Activated T-cell treated with anti-CD3 and anti-CD28 coated beads, Interleukin-2, amount 50 U/mL, for 48 hours (primary cell): Measurements from ENCODE around the gene RPS6KA5.
"Not testable (repeated sequence)": the region's sequence is repeated elsewhere in the genome, so short reads cannot be mapped to it uniquely, and the experiment has no call there.

ENCODE experiments used
- DNase-seq, 2 experiments: peaks; one replicate each; pipeline ENCODE4 v3.0.0-alpha.2; 2020

RPS6KA5 gene

DNA sequence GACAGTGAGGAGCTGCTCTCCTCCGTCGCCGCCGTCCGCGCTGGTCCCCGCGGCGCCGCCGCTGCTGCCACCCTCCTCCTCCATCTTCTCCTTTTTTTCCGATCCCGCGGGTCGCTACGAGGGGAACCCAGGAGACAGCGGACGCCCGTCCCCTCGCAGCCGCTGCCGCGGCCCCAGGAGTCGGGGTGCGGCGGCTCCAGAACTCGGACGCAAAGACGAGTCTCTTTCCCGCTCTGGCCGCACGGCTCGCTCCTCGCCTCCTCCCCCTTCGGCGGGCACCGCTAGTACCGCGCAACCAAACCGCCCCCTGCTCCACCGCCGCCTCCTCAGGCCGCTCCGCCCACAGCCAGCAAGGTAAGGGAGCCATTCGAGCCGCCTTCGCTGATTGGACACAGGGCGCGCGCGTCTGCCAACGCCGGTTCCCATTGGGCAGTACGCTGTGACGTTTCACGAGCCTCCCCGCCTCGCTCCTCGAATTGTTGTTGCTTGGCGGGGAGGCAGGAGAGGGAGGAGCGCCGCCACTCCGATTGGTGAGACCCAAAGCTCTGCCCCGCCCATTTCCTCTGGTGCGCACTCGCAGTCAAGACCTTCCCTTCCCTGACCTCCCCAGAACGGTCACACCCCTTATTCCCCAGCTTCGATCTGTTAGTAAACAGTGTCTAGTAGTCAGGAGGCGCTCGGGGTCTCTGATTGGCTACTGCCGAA lies at the start of gene RPS6KA5:
TSS of gene RPS6KA5 (minus strand) at position 291 of the 705 bp plus-strand sequence. CDS start at position 84, 207 bp downstream.
- peak; percentile 99 for DNase-seq

- peak; percentile 57 to 58 for DNase-seq
These were observed 48.6 kb upstream of the RPS6KA5 start for GRCh38 chr14:91108941-91109611.

DNA sequence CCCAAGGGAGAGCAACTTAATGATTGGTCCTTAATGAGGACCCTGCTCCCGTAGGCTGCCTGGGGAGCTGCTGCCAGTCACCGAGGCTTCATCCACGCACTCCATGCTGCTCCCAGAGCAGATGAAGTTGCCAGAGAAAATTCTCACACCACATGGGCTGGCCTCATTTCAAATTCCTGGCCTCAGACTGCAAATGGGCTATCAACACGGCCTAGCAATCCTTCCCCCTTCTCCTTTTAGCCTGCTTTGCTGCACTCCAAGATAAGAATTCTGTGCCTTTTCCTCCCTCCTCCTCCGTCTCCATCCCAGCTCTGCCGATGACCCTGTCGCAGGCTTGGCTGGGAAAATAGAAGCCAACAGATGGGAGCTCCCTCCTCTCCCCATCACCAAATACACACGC lies 42.7 kb upstream of the RPS6KA5 start:
- no peak for DNase-seq

DNA sequence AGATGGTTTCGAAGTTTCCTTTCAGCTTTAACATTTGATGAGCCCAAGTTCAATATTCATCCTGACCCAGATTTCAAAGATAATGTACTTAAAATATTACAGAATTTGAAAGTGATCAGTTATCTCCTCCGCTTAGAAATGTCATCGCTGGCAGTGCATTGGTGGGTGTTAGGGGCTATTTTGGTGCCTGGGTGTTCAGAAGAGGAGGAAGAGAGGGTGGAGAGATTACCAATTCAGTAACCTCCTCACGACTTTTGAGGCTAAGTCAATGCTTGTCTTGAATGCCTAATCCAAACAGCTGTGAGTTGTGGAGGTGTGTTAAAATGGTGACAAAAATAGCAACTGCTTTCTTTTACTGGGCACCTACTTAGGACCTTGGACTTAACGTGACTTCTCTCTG lies 39.7 kb upstream of the RPS6KA5 start:
- DNase-seq, result no peak

- no peak for DNase-seq
These were observed 38.1 kb upstream of the RPS6KA5 start for GRCh38 chr14:91098591-91098990.

DNA sequence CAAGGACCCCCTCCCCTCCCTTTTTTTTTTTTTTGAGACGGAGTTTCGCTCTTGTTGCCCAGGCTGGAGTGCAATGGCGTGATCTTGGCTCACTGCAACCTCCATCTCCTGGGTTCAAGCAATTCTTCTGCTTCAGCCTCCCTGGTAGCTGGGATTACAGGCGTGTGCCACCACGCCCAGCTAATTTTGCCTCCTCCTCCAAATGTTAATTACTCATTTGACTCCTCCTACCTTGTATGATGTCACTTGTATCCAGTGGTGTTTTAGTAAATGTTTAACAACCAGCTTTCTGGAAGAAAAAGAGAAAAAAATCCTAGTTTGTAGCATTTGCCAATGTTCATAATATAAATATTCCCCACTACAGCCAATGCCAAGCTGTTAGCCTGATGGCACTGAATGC lies 37.2 kb upstream of the RPS6KA5 start:
- not testable (repeated sequence) for DNase-seq

GRCh38 chr14:91095178-91095577 lies 34.7 kb upstream of the RPS6KA5 start:
- DNase-seq, result no peak

DNA sequence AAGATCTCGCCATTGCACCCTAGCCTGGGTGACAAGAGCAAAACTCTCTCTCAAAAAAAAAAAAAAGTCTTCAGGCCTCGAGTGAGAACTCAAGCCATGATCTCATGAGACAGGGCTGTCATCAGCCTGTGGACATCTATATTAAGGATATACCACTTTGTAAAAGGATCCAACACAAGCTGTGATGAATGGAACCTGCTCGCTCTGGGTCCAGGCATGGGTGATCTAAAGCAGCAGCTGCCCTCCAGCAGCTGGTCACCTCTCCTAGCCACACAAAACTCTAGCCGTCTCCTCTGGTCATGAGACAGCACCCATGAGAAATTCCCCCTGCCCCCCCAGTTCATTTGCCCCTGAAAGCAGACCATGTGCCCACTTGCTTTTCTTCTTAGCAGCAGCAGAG lies 34.3 kb upstream of the RPS6KA5 start:
- no peak for DNase-seq

DNA sequence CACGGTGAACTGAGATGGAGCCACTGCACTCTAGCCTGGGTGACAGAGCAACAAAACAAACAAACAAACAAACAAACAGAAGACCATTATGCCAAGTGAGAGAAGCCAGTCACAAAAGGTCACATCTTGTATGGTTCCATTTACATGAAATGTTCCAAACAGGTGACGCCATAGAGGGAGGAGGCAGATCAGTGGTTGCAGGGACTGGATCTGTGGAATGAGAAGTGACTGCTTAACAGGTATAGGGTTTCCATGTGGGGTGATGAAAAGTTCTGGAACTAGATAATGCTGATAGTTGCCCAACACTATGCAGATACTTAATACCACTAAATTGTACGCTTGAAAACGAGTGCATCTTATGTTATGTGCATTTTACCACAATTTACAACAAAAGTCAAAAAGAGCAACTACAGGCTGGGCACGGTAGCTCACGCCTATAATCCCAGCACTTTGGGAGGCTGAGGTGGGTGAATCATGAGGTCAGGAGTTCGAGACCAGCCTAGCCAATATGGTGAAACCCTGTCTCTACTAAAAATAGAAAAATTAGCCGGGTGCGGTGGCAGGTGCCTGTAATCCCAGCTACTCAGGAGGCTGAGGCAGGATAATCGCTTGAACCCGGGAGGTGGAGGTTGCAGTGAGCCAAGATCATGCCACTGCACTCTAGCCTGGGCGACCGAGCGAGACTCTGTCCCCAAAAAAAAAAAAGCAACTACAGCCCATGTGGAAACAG lies 33.5 kb upstream of the RPS6KA5 start:
- DNase-seq, result not testable (repeated sequence)

- DNase-seq, result no peak
These were observed 31.6 kb upstream of the RPS6KA5 start for GRCh38 chr14:91092073-91092472.

- no peak for DNase-seq
These were observed 30.3 kb upstream of the RPS6KA5 start for GRCh38 chr14:91090743-91091142.

- no peak for DNase-seq
These were observed 29.6 kb upstream of the RPS6KA5 start for GRCh38 chr14:91089958-91090535.

DNA sequence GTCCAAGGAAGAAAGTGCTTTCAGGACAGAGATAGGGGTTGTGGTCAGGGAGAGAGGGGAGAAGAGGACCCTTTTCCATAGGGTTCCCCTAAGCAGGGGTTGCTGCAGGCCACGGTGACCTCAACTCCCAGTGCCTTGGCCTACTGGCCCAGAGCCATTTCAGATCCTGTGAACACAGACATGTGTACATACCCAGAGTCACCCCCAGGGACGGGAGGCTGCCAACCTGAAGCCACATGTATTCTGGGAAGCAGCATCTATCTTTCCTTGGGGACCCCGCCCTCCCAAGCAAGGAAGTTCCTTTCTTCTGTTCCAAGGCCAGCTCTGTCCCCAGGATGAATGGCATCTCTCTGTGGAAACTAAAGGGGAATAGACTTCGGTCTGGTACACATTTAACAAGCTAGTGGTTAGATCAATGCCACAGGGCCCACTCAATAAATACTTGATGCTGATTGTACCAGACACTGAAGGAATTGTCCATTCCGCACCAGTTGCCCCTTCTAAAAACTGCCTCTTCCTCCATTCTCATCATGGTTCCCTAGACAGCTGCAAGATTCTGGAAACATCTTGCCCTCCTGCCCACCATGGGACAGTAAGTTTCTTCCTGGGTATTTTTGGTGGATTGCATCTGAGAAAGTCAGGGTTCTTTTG lies 28.3 kb upstream of the RPS6KA5 start:
- no peak for DNase-seq

- not testable (repeated sequence) for DNase-seq
These were observed 27.0 kb upstream of the RPS6KA5 start for GRCh38 chr14:91087470-91087869.

DNA sequence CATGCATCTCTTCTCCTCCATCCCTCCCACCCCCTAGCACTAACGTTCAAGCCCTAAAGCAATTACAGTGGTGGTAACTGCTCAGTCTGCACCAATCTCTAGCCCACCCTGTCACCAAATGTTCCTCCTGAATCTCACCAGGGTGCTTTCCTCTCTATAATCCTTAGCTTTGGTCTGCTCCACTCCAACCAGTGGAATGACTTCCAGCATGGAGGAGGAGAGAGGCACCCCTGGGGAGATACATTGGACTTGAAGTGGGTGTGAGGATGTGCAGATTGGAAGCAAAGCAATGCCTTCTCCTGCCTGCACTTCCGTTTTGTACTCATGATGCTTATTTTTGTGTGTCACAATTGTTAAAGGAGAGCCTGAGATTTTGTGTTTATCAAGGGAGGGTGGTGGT lies 24.1 kb upstream of the RPS6KA5 start:
- no peak for DNase-seq

- DNase-seq, result no peak
These were observed 21.8 kb upstream of the RPS6KA5 start for GRCh38 chr14:91082282-91082681.

DNA sequence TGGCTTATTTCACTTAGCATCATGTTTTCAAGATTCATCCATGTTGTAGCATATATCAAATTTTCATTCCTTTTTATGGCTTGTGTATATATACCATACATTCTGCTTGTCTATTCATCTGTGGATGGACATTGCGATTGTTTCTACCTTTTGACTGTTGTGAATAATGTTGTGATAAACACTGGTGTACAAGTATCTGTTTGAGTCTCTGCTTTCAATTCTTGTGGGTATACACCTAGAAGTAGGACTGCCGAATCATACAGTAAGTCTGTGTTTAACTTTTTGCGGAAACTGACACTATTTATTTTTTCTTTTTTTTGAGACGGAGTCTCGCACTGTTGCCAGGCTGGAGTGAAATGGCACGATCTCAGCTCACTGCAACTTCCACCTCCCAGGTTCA lies 19.6 kb upstream of the RPS6KA5 start:
- DNase-seq, result no peak

DNA sequence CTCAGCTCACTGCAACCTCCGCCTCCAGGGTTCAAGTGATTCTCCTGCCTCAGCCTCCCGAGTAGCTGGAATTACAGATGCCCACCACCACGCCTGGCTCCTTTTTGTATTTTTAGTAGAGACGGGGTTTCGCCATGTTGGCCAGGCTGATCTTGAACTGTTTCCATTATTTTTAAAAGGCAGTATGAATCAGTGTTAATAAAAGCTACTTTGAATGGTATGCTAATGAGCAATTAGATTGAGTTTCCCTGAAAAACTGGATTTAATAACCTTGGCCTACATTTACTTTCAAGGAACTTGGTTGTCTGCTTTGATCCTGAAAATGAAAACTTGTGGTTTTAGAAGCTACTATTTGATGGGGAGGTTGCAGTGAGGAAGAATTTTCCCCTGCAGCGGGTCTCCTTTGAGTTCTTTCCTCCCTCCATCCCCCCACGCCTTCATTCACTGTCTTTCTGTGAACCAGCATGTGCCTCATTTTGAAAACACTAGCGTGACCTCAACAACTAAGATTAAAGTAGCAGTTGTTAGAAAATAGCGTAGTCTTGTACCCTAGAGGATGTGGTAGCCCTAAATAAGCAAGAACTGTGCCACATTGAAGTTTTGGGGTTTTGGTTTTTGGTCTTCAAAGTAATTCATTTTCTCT lies 17.8 kb upstream of the RPS6KA5 start:
- peak; percentile 65 to 66 for DNase-seq

DNA sequence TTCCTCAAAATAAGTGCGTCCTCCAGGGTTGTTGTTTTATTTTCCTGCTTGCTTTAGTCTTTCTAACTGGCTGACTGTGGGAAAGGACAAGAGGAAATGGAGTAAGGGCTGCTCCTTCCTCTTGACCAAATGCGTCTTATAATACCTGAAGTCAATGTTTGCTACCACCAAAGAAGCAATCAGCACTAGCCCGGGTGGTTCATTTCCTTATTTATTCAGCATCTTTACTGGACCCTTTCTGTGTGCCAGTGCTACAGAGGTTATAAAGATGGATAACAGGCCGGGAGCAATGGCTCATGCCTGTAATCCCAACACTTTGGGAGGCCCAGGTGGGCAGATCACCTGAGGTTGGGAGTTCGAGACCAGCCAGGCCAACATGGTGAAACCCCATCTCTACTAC lies 15.1 kb upstream of the RPS6KA5 start:
- no peak for DNase-seq

- no peak for DNase-seq
These were observed 10.1 kb upstream of the RPS6KA5 start for GRCh38 chr14:91070572-91070971.

DNA sequence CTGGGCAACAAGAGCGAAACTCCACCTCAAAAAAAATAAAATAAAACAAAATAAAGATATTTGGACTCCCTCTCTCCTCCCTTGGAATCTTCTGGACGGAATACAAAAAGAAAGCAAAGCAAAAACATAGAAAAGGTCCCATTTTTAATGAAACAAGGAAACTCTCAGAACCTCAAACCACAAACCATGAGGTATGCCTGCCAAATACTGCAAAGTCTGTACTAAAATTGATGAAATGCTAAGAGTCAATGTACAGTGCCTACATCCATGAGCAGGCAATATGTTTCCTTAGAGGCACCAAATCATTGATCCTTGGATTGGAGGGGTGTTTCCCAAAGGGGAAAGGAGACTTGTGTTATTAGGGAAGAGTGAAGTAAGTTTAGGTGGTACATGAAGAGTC lies 8.2 kb upstream of the RPS6KA5 start:
- DNase-seq, result no peak

DNA sequence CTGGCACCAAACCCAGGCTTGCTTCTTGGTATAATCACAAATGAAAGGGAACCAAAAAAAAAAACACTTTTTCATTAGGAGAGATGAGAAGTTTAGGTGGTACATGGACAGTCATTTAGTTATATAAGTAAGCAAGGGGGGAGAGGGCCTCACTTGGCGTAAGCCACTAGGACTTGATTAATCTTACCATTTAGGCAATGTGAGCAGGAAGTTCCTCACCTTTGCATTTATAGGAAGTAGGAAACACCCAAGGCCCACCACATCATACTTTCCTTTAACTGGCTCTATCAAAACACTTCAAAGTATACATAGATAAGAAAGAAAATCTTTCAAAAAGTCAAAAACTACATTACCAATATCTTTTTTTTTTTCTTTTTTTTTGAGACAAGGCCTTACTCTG lies 6.7 kb upstream of the RPS6KA5 start:
- no peak for DNase-seq

DNA sequence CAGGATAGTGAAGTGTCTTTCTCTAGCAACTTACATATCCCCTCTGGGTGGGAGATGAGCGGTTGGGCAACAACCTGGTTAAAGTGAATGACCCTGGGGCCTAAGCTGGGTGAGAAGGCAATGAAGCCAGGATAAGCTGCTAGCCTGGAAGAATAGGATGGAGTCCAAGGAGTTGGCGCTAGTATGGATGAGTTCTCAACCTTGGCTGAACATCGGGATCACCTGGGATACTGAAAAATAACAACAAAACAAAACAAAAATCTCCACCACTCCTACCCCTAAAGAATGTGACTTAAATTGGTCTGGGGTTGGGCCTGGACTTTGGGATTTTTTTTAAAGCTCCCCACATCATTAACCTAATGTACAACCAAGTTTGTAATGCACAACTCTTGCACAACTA lies 4.8 kb upstream of the RPS6KA5 start:
- no peak for DNase-seq
